ENCODE measurements around the gene EBPL. TPM values are rescaled to one million over a fixed set of nuclear protein-coding genes. Genes with fewer than 3 reads are reported as not detected.

The EBPL gene
- polyA plus RNA-seq, 1 of the 3 experiments (the other 2 are of a cell fraction): 113 TPM

- Histone ChIP-seq H3F3A (replicated peaks; ENCODE audit: insufficient read depth) (no peaks in the 10 kb centered on the region), H3K27ac (ENCODE audit: low read depth in 2 of 2, low read length in 1 of 2) (no peak overlapping the region), H3K27me3 (ENCODE audit: insufficient read depth) (no peaks in the 10 kb centered on the region), H3K4me3 (ENCODE audit: low read depth in 2 of 2, low read length in 1 of 2) (no peak overlapping the region), H3K9me2 (no peaks in the 10 kb centered on the region), H4K20me1 (ENCODE audit: insufficient read depth) (no peaks in the 10 kb centered on the region), H3K79me2 (ENCODE audit: insufficient read depth) (no peaks in the 10 kb centered on the region), H2AFZ (ENCODE audit: low read depth) (no peak overlapping the region), H3K4me2 (no peak overlapping the region), H3K9me3 (no peaks in the 10 kb centered on the region), H3K9ac (no peak overlapping the region), H3K4me1 (ENCODE audit: control insufficient read depth in 1 of 2, insufficient read depth in 2 of 2, low read depth in 1 of 2, low read length in 1 of 2) (no peaks in the 10 kb centered on the region; a peak in 1 of 4 replicates), H3K36me3 (replicated peaks in 1 of 2; ENCODE audit: control insufficient read depth in 1 of 2, insufficient read depth in 2 of 2, low read length in 1 of 2) (no peaks in the 10 kb centered on the region)
- 90% methylated on average over 2 of the region's 2 CpGs for WGBS (ENCODE audit: low lambda C conversion rate)
- DNase-seq: no peak
- CTCF ChIA-PET: interaction anchor here (0.9 kb wide), 1 partner anchor 140 kb away, joined by 3 read pairs; no protein-coding TSS in a partner anchor
- TF ChIP-seq FOXM1 (IDR thresholded peaks at IDR 0.05; ENCODE audit: low read depth) (no peak), FOXJ3 (CRISPR knock-in tag; IDR thresholded peaks at IDR 0.05) (no peak), MXI1 (IDR thresholded peaks at IDR 0.05; ENCODE audit: low read depth, low read length) (no peak), MAX (IDR thresholded peaks at IDR 0.05; ENCODE audit: low read depth) (no peak), MEF2A (IDR thresholded peaks at IDR 0.05; ENCODE audit: borderline replicate concordance, low read depth) (no peak), USF2 (IDR thresholded peaks at IDR 0.05; ENCODE audit: borderline replicate concordance, low read depth, low read length) (no peak)
- POLR2A ChIA-PET: interaction anchor here (0.6 kb wide), 1 partner anchor 143 kb away, joined by 4 read pairs; the partner anchor contains the start of gene KPNA3
These were observed 41.3 kb downstream of the EBPL start for GRCh38 chr13:49649963-49650312.

- ChIA-PET POLR2A (interaction anchor here (0.6 kb wide), 1 partner anchor 143 kb away, joined by 4 read pairs; the partner anchor contains the start of gene KPNA3), CTCF (interaction anchor here (0.7 to 0.9 kb wide), 2 partner anchors 20 to 141 kb away, joined by 3 read pairs; no protein-coding TSS in a partner anchor)
- Histone ChIP-seq H3K9me3 (no peaks in the 10 kb centered on the region), H3K4me3 (ENCODE audit: low read depth in 2 of 2, low read length in 1 of 2) (no peak overlapping the region), H3K27me3 (ENCODE audit: insufficient read depth) (no peaks in the 10 kb centered on the region), H3K27ac (ENCODE audit: low read depth in 2 of 2, low read length in 1 of 2) (no peak overlapping the region), H3K4me2 (no peak overlapping the region), H3K79me2 (ENCODE audit: insufficient read depth) (no peaks in the 10 kb centered on the region), H3K9ac (no peak overlapping the region), H3F3A (replicated peaks; ENCODE audit: insufficient read depth) (no peaks in the 10 kb centered on the region), H2AFZ (ENCODE audit: low read depth) (no peak overlapping the region), H3K9me2 (no peaks in the 10 kb centered on the region), H4K20me1 (ENCODE audit: insufficient read depth) (no peaks in the 10 kb centered on the region), H3K36me3 (replicated peaks in 1 of 2; ENCODE audit: control insufficient read depth in 1 of 2, insufficient read depth in 2 of 2, low read length in 1 of 2) (no peaks in the 10 kb centered on the region), H3K4me1 (ENCODE audit: control insufficient read depth in 1 of 2, insufficient read depth in 2 of 2, low read depth in 1 of 2, low read length in 1 of 2) (no peaks in the 10 kb centered on the region; a peak in 1 of 4 replicates)
- no peak for TF ChIP-seq REST (IDR thresholded peaks at IDR 0.05; ENCODE audit: low read depth, low read length)
- peak; percentile 52 for TF ChIP-seq RAD21 (IDR thresholded peaks at IDR 0.05; ENCODE audit: low read length)
- TF ChIP-seq SMC3 (IDR thresholded peaks at IDR 0.05; ENCODE audit: low read depth, low read length): no peak
- no peak for TF ChIP-seq POLR2AphosphoS5 (IDR thresholded peaks at IDR 0.05; ENCODE audit: low read depth, low read length)
- no peak for TF ChIP-seq FOXM1 (IDR thresholded peaks at IDR 0.05; ENCODE audit: low read depth)
- TF ChIP-seq EP300 (IDR thresholded peaks at IDR 0.05; ENCODE audit: borderline replicate concordance in 1 of 2, low read depth in 1 of 2, low read length in 1 of 2): no peak
- TF ChIP-seq MAX (IDR thresholded peaks at IDR 0.05; ENCODE audit: low read depth): no peak
- TF ChIP-seq CTCF (IDR thresholded peaks at IDR 0.05): peak; percentile 51
- TF ChIP-seq RFX5 (IDR thresholded peaks at IDR 0.05; ENCODE audit: low read length): no peak
- no peak for TF ChIP-seq ELF1 (IDR thresholded peaks at IDR 0.05)
- TF ChIP-seq MXI1 (IDR thresholded peaks at IDR 0.05; ENCODE audit: low read depth, low read length): no peak
- DNase-seq: no peak
- WGBS (ENCODE audit: low lambda C conversion rate): 72% methylated on average over 5 of the region's 5 CpGs
These were observed 41.9 kb downstream of the EBPL start for GRCh38 chr13:49649244-49649962.

Data from SK-N-SH (cell line).